GM23338 (cell line): Measurements from ENCODE around the gene HCK. TPM values are rescaled to one million over a fixed set of nuclear protein-coding genes. Genes with fewer than 3 reads are reported as not detected.

Experiments used
- ATAC-seq: fragments of 200-7000 bp; cut with Tn5 transposase; 3 replicates; pipeline ENCODE4 v1.9.1; 2020
- DNase-seq: peaks from one replicate; pipeline ENCODE4 v3.0.0-alpha.2; 2015; ENCODE audit warnings: low spot score
- H2AFZ ChIP-seq: fragments of 200-600 bp; sonication (generic); 2 replicates; pipeline ENCODE4 v1.8.0; 2016; ENCODE audit warnings: antibody characterized with exemption, mild to moderate bottlenecking, moderate library complexity
- H3F3A ChIP-seq: fragments of 200-600 bp; sonication (generic); replicated peaks from 2 replicates; pipeline ENCODE4 v1.8.0; 2017; ENCODE audit warnings: antibody characterized with exemption, mixed run types, low read depth
- H3K27ac ChIP-seq: fragments of 200-600 bp; sonication (generic); 2 replicates; pipeline ENCODE4 v1.6.1; 2016; ENCODE audit warnings: low read depth
- H3K27me3 ChIP-seq: fragments of 200-600 bp; sonication (generic); 2 replicates; pipeline ENCODE4 v1.8.0; 2016; ENCODE audit warnings: mild to moderate bottlenecking, mixed run types, moderate library complexity; ENCODE audit not compliant: insufficient read depth
- H3K36me3 ChIP-seq: fragments of 200-600 bp; sonication (generic); 2 replicates; pipeline ENCODE4 v1.8.0; 2016; ENCODE audit warnings: mild to moderate bottlenecking; ENCODE audit not compliant: insufficient read depth
- H3K4me1 ChIP-seq: fragments of 200-600 bp; sonication (generic); 2 replicates; pipeline ENCODE4 v1.8.0; 2016; ENCODE audit warnings: mild to moderate bottlenecking, moderate library complexity; ENCODE audit not compliant: insufficient read depth
- H3K4me2 ChIP-seq: fragments of 200-600 bp; sonication (generic); 2 replicates; pipeline ENCODE4 v1.7.1; 2017; ENCODE audit warnings: mixed run types
- H3K4me3 ChIP-seq: fragments of 200-600 bp; sonication (generic); 2 replicates; pipeline ENCODE4 v1.6.1; 2016; ENCODE audit warnings: mixed run types
- H3K79me2 ChIP-seq: fragments of 200-600 bp; sonication (generic); replicated peaks from 2 replicates; pipeline ENCODE4 v1.8.0; 2017; ENCODE audit warnings: mild to moderate bottlenecking; ENCODE audit not compliant: insufficient read depth
- H3K9me2 ChIP-seq: fragments of 200-600 bp; sonication (generic); 2 replicates; pipeline ENCODE4 v1.8.0; 2017; ENCODE audit not compliant: insufficient read depth
- H4K20me1 ChIP-seq: fragments of 200-600 bp; sonication (generic); replicated peaks from 2 replicates; pipeline ENCODE4 v1.8.0; 2017; ENCODE audit warnings: mild to moderate bottlenecking; ENCODE audit not compliant: insufficient read depth
- H3K27ac Mint-ChIP-seq: 2 replicates; pipeline ENCODE4 v1.8.0; 2020; ENCODE audit warnings: inconsistent platforms, mild to moderate bottlenecking, moderate library complexity, mixed read lengths
- H3K27me3 Mint-ChIP-seq: 3 replicates; pipeline ENCODE4 v1.8.0; 2022; ENCODE audit warnings: low read depth, mild to moderate bottlenecking, moderate library complexity, mixed read lengths, inconsistent platforms; ENCODE audit not compliant: insufficient read depth, poor library complexity
- H3K36me3 Mint-ChIP-seq: 3 replicates; pipeline ENCODE4 v1.8.0; 2021; ENCODE audit warnings: low read depth, mild to moderate bottlenecking, inconsistent platforms, moderate library complexity, mixed read lengths
- H3K4me1 Mint-ChIP-seq: 3 replicates; pipeline ENCODE4 v1.8.0; 2020; ENCODE audit warnings: mild to moderate bottlenecking, inconsistent platforms, mixed read lengths
- H3K4me3 Mint-ChIP-seq: 3 replicates; pipeline ENCODE4 v1.8.0; 2021; ENCODE audit warnings: moderate library complexity, mild to moderate bottlenecking, inconsistent platforms, mixed read lengths
- H3K9me3 Mint-ChIP-seq: 3 replicates; pipeline ENCODE4 v1.8.0; 2020; ENCODE audit warnings: moderate library complexity, mild to moderate bottlenecking, inconsistent platforms, mixed read lengths
- CREB1 ChIP-seq: fragments of 250-450 bp; sonication (Bioruptor Pico); IDR thresholded peaks from 2 replicates; pipeline ENCODE4 v1.5.0; 2020; ENCODE audit warnings: low read depth, mild to moderate bottlenecking, moderate library complexity
- CTCF ChIP-seq, 2 experiments: fragments of 200-600 bp in 1 of 2; sonication (generic) in 1 of 2; conservative IDR thresholded peaks; 2 replicates each; pipeline versions ENCODE4 v1.5.1 to v1.6.1; 2016 to 2017; ENCODE audit warnings: antibody characterized with exemption in 2 of 2, low read depth in 2 of 2, mild to moderate bottlenecking in 2 of 2, moderate library complexity in 1 of 2
- ETS1 ChIP-seq: IDR thresholded peaks from 2 replicates; pipeline ENCODE4 v1.6.1; 2016; ENCODE audit warnings: antibody characterized with exemption
- EZH2 ChIP-seq: fragments of 200-600 bp; sonication (generic); IDR thresholded peaks from one replicate; pipeline ENCODE4 v1.8.0; 2017; ENCODE audit warnings: antibody characterized with exemption, mild to moderate bottlenecking, low read depth; ENCODE audit not compliant: unreplicated experiment
- EZH2phosphoT487 ChIP-seq: fragments of 200-600 bp; sonication (generic); IDR thresholded peaks from one replicate; pipeline ENCODE4 v1.8.1; 2018; ENCODE audit warnings: antibody characterized with exemption; ENCODE audit not compliant: unreplicated experiment
- JUNB ChIP-seq: IDR thresholded peaks from one replicate; pipeline ENCODE4 v1.6.1; 2016; ENCODE audit warnings: antibody characterized with exemption; ENCODE audit not compliant: unreplicated experiment
- NANOG ChIP-seq: IDR thresholded peaks from 2 replicates; pipeline ENCODE4 v1.6.1; 2016; ENCODE audit warnings: antibody characterized with exemption, borderline replicate concordance
- POLR2AphosphoS5 ChIP-seq: IDR thresholded peaks from 2 replicates; pipeline ENCODE4 v1.6.1; 2016; ENCODE audit warnings: antibody characterized with exemption, low read depth
- REST ChIP-seq: IDR thresholded peaks from one replicate; pipeline ENCODE4 v1.6.1; 2018; ENCODE audit warnings: antibody characterized with exemption; ENCODE audit not compliant: unreplicated experiment
- STAT1 ChIP-seq: IDR thresholded peaks from one replicate; pipeline ENCODE4 v1.6.1; 2016; ENCODE audit warnings: antibody characterized with exemption; ENCODE audit not compliant: unreplicated experiment
- ZNF114 ChIP-seq: fragments of 250-450 bp; sonication (Bioruptor Pico); IDR thresholded peaks from 2 replicates; pipeline ENCODE4 v1.5.0; 2020; ENCODE audit warnings: mild to moderate bottlenecking, moderate library complexity
- ZNF331 ChIP-seq: fragments of 250-450 bp; sonication (Bioruptor Pico); IDR thresholded peaks from 2 replicates; pipeline ENCODE4 v1.5.0; 2020; ENCODE audit warnings: low read depth, mild to moderate bottlenecking, moderate library complexity
- ZNF462 ChIP-seq: fragments of 250-450 bp; sonication (Bioruptor Pico); IDR thresholded peaks from 2 replicates; pipeline ENCODE4 v1.5.0; 2020; ENCODE audit warnings: mild to moderate bottlenecking, moderate library complexity
- polyA plus RNA-seq: library from polyadenylated mRNA; unstranded; fragments of >200 nt; fragmentation: Nextera tagmentation; extraction: Ambion mirVana; gene quantifications from 2 replicates; pipeline ENCODE4 v1.2.1, GENCODE V29; 2016
- total RNA-seq: library from RNA; depleted of rRNA; stranded (reverse); fragments of >200 nt; shearing (Covaris generic); gene quantifications from 2 replicates; pipeline ENCODE4 v1.2.3, GENCODE V29; 2014

Gene HCK
- total and polyA plus RNA-seq, 2 experiments from 2014 or later, result 0.97 TPM; not detected in 1

- H3K27me3 Mint-ChIP-seq, result no peaks in the 10 kb centered on the region
- no peak overlapping the region for H3K4me3 Mint-ChIP-seq
- no peak overlapping the region for H3K27ac Mint-ChIP-seq
- H3K36me3 ChIP-seq, result no peaks in the 10 kb centered on the region
- H3K4me2 ChIP-seq, result no peak overlapping the region
- no peaks in the 10 kb centered on the region for H3K27me3 ChIP-seq
- ATAC-seq (no peak), DNase-seq (no peak)
- H4K20me1 ChIP-seq, result no peaks in the 10 kb centered on the region
- no peak overlapping the region for H3K27ac ChIP-seq
- no peaks in the 10 kb centered on the region for H3K36me3 Mint-ChIP-seq
- no peak for TF ChIP-seq ZNF331 (CRISPR knock-in tag)
- no peak for TF ChIP-seq STAT1
- TF ChIP-seq ETS1, result no peak
- no peak for TF ChIP-seq JUNB
- TF ChIP-seq NANOG, result no peak
- no peak for TF ChIP-seq CTCF (conservative IDR thresholded peaks at IDR 0.05; ENCODE audit: low read depth in 2 of 2)
- no peak for TF ChIP-seq CREB1
- no peak for TF ChIP-seq EZH2phosphoT487
- no peak for TF ChIP-seq EZH2
- no peak for TF ChIP-seq REST
- TF ChIP-seq ZNF114, result no peak
- TF ChIP-seq ZNF462 (CRISPR knock-in tag), result no peak
- no peak for TF ChIP-seq POLR2AphosphoS5
- no peak overlapping the region for H3K4me3 ChIP-seq
- peaks cover 10% of the 10 kb centered on the region; the same call in 2 of the 3 replicates for H3K9me3 Mint-ChIP-seq
- H3K4me1 Mint-ChIP-seq, result peaks cover 3% of the 10 kb centered on the region; the same call in 2 of the 3 replicates
- no peaks in the 10 kb centered on the region for H3K4me1 ChIP-seq
- no peaks in the 10 kb centered on the region for H3K79me2 ChIP-seq
- no peaks in the 10 kb centered on the region for H3F3A ChIP-seq
- H3K9me2 ChIP-seq, result peaks cover 4% of the 10 kb centered on the region; the same call in 1 of the 2 replicates
- peak overlapping the region; percentile 56 for H2AFZ ChIP-seq
These were observed 19.5 kb downstream of the HCK start for GRCh38 chr20:32071395-32072167.
